Stimulated activated CD8-positive, alpha-beta memory T cell treated with anti-CD3 and anti-CD28 coated beads, Interleukin-15, amount 100 ng/mL, for 24 hours (primary cell): ENCODE results near the gene SDR42E1.

Source experiments
- DNase-seq: peaks from one replicate; pipeline ENCODE4 v3.0.0-alpha.2; 2020; ENCODE audit warnings: low read depth

SDR42E1 gene

GRCh38 chr16:82011199-82011641 is at the start of gene SDR42E1:
SDR42E1 (minus strand) TSS chr16:82011470; CDS start chr16:82000858, 10,612 bp downstream.
- peak; percentile 13 for DNase-seq

GRCh38 chr16:82059983-82060421 is 48.7 kb upstream of the SDR42E1 start:
- DNase-seq: no peak

GRCh38 chr16:82059161-82059982 is 48.1 kb upstream of the SDR42E1 start:
- DNase-seq: no peak

GRCh38 chr16:82056550-82056896 is 45.3 kb upstream of the SDR42E1 start:
- DNase-seq: no peak

- no peak for DNase-seq
Measured at GRCh38 chr16:82055728-82056549, 44.7 kb upstream of the SDR42E1 start.

GRCh38 chr16:82055117-82055516 is 43.8 kb upstream of the SDR42E1 start:
- DNase-seq: no peak

- DNase-seq: no peak
Measured at GRCh38 chr16:82051656-82052055, 40.4 kb upstream of the SDR42E1 start.

- no peak for DNase-seq
Measured at GRCh38 chr16:82050909-82051357, 39.7 kb upstream of the SDR42E1 start.

GRCh38 chr16:82050506-82050905 is 39.2 kb upstream of the SDR42E1 start:
- DNase-seq: no peak

- DNase-seq: no peak
Measured at GRCh38 chr16:82049484-82049883, 38.2 kb upstream of the SDR42E1 start.

- no peak for DNase-seq
Measured at GRCh38 chr16:82047787-82048186, 36.5 kb upstream of the SDR42E1 start.

GRCh38 chr16:82047374-82047773 is 36.1 kb upstream of the SDR42E1 start:
- no peak for DNase-seq

- no peak for DNase-seq
Measured at GRCh38 chr16:82046941-82047340, 35.7 kb upstream of the SDR42E1 start.

- no peak for DNase-seq
Measured at GRCh38 chr16:82046541-82046940, 35.3 kb upstream of the SDR42E1 start.

GRCh38 chr16:82045465-82045864 is 34.2 kb upstream of the SDR42E1 start:
- no peak for DNase-seq

GRCh38 chr16:82044585-82044911 is 33.3 kb upstream of the SDR42E1 start:
- no peak for DNase-seq

GRCh38 chr16:82043680-82044584 is 32.7 kb upstream of the SDR42E1 start:
- no peak for DNase-seq

- DNase-seq: no peak
Measured at GRCh38 chr16:82042846-82043245, 31.6 kb upstream of the SDR42E1 start.

- DNase-seq: no peak
Measured at GRCh38 chr16:82042144-82042543, 30.9 kb upstream of the SDR42E1 start.

- DNase-seq: no peak
Measured at GRCh38 chr16:82041542-82041941, 30.3 kb upstream of the SDR42E1 start.

- no peak for DNase-seq
Measured at GRCh38 chr16:82040296-82040695, 29.0 kb upstream of the SDR42E1 start.

- no peak for DNase-seq
Measured at GRCh38 chr16:82037666-82038065, 26.4 kb upstream of the SDR42E1 start.
